Endothelial cell (in vitro differentiated cells): ENCODE measurements around the gene CLCN3. TPM values are rescaled to one million over a fixed set of nuclear protein-coding genes. Genes with fewer than 3 reads are reported as not detected.
"Not testable (repeated sequence)": the region's sequence is repeated elsewhere in the genome, so short reads cannot be mapped to it uniquely, and the experiment has no call there.

ENCODE experiments used
- DNase-seq: peaks from one replicate; pipeline ENCODE4 v3.0.0; 2021; ENCODE audit warnings: low spot score
- H3K27ac Mint-ChIP-seq: one replicate; pipeline ENCODE4 v1.8.0; 2021; ENCODE audit warnings: mixed read lengths, inconsistent platforms; ENCODE audit not compliant: unreplicated experiment
- H3K27me3 Mint-ChIP-seq: one replicate; pipeline ENCODE4 v1.8.0; 2021; ENCODE audit warnings: mild to moderate bottlenecking, moderate library complexity, mixed read lengths, inconsistent platforms; ENCODE audit not compliant: unreplicated experiment
- H3K36me3 Mint-ChIP-seq: one replicate; pipeline ENCODE4 v1.8.0; 2021; ENCODE audit warnings: mild to moderate bottlenecking, low read depth, mixed read lengths, inconsistent platforms; ENCODE audit not compliant: unreplicated experiment
- H3K4me1 Mint-ChIP-seq: one replicate; pipeline ENCODE4 v1.8.0; 2021; ENCODE audit warnings: mild to moderate bottlenecking, mixed read lengths, inconsistent platforms; ENCODE audit not compliant: unreplicated experiment
- H3K4me3 Mint-ChIP-seq: one replicate; pipeline ENCODE4 v1.8.0; 2021; ENCODE audit warnings: mild to moderate bottlenecking, mixed read lengths, inconsistent platforms; ENCODE audit not compliant: unreplicated experiment
- H3K9me3 Mint-ChIP-seq: one replicate; pipeline ENCODE4 v1.8.0; 2021; ENCODE audit warnings: mixed read lengths, inconsistent platforms; ENCODE audit not compliant: unreplicated experiment
- total RNA-seq: library from RNA; stranded (reverse); fragmentation: NEBNext Ultra II Directional; extraction: Animal tissue kit (Norgen Biotek cat#: 25700); gene quantifications from one replicate; pipeline ENCODE4 v1.2.1, GENCODE V29; 2021; ENCODE audit not compliant: unreplicated experiment
- TF ChIP-seq, protein P1 (sequence below): fragments of 200-600 bp; sonication (generic); IDR thresholded peaks from one replicate; pipeline ENCODE4 v1.5.0; 2021; ENCODE audit warnings: antibody characterized with exemption; ENCODE audit not compliant: unreplicated experiment

The CLCN3 gene
- total RNA-seq, 1 donor from 2014 or later = 58.0 TPM

DNA sequence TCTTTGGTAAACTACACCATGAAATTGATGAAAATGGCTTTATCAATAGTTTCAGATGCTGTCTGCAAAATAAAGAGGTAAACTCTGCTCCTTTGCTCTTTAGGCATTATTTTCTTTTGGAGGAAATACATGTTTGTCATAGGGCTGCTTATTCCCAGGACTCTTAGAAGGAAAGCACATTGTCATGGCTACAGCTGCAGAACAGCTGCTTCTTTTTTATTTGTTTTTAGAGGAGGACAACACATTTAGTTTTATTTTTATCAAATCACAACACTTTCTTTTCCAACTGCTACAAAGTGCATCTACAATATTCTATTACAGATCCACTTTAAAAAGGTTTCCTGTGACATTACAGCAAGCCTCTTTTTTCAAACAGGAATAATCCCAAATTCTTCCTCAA, 150.0 kb downstream of the CLCN3 start:
- TF ChIP-seq, protein P1, sequence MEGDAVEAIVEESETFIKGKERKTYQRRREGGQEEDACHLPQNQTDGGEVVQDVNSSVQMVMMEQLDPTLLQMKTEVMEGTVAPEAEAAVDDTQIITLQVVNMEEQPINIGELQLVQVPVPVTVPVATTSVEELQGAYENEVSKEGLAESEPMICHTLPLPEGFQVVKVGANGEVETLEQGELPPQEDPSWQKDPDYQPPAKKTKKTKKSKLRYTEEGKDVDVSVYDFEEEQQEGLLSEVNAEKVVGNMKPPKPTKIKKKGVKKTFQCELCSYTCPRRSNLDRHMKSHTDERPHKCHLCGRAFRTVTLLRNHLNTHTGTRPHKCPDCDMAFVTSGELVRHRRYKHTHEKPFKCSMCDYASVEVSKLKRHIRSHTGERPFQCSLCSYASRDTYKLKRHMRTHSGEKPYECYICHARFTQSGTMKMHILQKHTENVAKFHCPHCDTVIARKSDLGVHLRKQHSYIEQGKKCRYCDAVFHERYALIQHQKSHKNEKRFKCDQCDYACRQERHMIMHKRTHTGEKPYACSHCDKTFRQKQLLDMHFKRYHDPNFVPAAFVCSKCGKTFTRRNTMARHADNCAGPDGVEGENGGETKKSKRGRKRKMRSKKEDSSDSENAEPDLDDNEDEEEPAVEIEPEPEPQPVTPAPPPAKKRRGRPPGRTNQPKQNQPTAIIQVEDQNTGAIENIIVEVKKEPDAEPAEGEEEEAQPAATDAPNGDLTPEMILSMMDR = no peak
- Mint-ChIP-seq H3K9me3 (no peaks in the 10 kb centered on the region), H3K4me3 (no peak overlapping the region), H3K27me3 (no peaks in the 10 kb centered on the region), H3K36me3 (no peaks in the 10 kb centered on the region), H3K4me1 (peaks cover under 1% of the 10 kb centered on the region), H3K27ac (no peak overlapping the region)
- no peak for DNase-seq

DNA sequence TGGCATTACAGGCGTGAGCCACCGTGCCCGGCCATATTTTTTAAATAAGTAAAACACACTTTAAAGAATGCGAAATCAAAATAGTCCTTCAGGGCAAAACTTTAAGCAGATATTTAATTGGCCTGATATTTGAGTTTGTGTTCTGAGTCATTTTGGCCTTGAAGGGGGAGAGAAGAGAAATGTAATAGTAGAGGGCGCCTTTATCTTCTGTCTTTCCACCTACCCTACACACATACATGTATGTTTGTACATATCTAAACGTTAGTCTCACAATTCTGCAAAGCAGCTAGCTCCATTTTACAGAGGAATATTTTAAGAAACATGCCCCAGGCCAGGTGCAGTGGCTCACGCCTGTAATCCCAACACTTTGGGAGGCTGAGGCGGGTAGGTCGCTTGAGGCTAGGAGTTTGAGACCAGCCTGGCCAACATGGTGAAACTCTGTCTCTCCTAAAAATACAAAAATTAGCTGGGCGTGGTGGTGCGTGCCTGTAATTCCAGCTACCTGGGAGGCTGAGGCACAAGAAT, 151.2 kb downstream of the CLCN3 start:
- not testable (repeated sequence) for H3K4me3 Mint-ChIP-seq, H3K4me1 Mint-ChIP-seq, H3K27ac Mint-ChIP-seq, H3K27me3 Mint-ChIP-seq, H3K36me3 Mint-ChIP-seq, H3K9me3 Mint-ChIP-seq, DNase-seq

Other genes with a start within 250 kb of the CLCN3 start
- gene NEK1, start 8.0 kb upstream of the CLCN3 start, total RNA-seq = 12.5 TPM
- gene HPF1, start 137.4 kb downstream of the CLCN3 start, total RNA-seq = 30.2 TPM